HUES48 (cell line): ENCODE results near the gene GPC5.

Experiments
- H3K27ac ChIP-seq: one replicate; pipeline ENCODE4 v1.7.0; 2013; ENCODE audit warnings: low read depth, low read length, inconsistent platforms
- H3K27me3 ChIP-seq: 2 replicates; pipeline ENCODE4 v1.6.1; 2013; ENCODE audit warnings: mild to moderate bottlenecking, low read length; ENCODE audit not compliant: control insufficient read depth, insufficient read depth
- H3K36me3 ChIP-seq: 2 replicates; pipeline ENCODE4 v1.6.1; 2013; ENCODE audit warnings: low read length; ENCODE audit not compliant: control insufficient read depth, insufficient read depth
- H3K4me1 ChIP-seq: 2 replicates; pipeline ENCODE4 v1.6.1; 2013; ENCODE audit warnings: mild to moderate bottlenecking, low read length; ENCODE audit not compliant: control insufficient read depth, insufficient read depth
- H3K4me3 ChIP-seq: 2 replicates; pipeline ENCODE4 v1.5.1; 2013; ENCODE audit warnings: mild to moderate bottlenecking, low read depth, low read length
- H3K9ac ChIP-seq: 2 replicates; pipeline ENCODE4 v1.6.1; 2013; ENCODE audit warnings: mild to moderate bottlenecking, low read depth, low read length, moderate library complexity
- H3K9me3 ChIP-seq: 2 replicates; pipeline ENCODE4 v1.6.1; 2013; ENCODE audit warnings: low read length; ENCODE audit not compliant: control insufficient read depth, insufficient read depth

The GPC5 gene

GRCh38 chr13:92823059-92823458 lies 1424.6 kb downstream of the GPC5 start:
- no peak overlapping the region for H3K27ac ChIP-seq
- H3K9me3 ChIP-seq: no peaks in the 10 kb centered on the region
- no peak overlapping the region for H3K9ac ChIP-seq
- H3K4me3 ChIP-seq: no peak overlapping the region
- peaks cover 17% of the 10 kb centered on the region for H3K4me1 ChIP-seq
- H3K27me3 ChIP-seq: no peaks in the 10 kb centered on the region
- no peaks in the 10 kb centered on the region for H3K36me3 ChIP-seq

- no peaks in the 10 kb centered on the region for H3K9me3 ChIP-seq
- H3K4me3 ChIP-seq: no peak overlapping the region
- H3K4me1 ChIP-seq: peaks cover 5% of the 10 kb centered on the region; the same call in 1 of the 2 replicates
- no peak overlapping the region for H3K9ac ChIP-seq
- H3K36me3 ChIP-seq: no peaks in the 10 kb centered on the region
- no peaks in the 10 kb centered on the region for H3K27me3 ChIP-seq
- H3K27ac ChIP-seq: no peak overlapping the region
Measured at GRCh38 chr13:92825938-92826596, 1427.6 kb downstream of the GPC5 start.

GRCh38 chr13:92827503-92827902 lies 1429.1 kb downstream of the GPC5 start:
- H3K4me1 ChIP-seq: no peaks in the 10 kb centered on the region
- no peak overlapping the region for H3K9ac ChIP-seq
- no peaks in the 10 kb centered on the region for H3K27me3 ChIP-seq
- H3K27ac ChIP-seq: no peak overlapping the region
- no peaks in the 10 kb centered on the region for H3K9me3 ChIP-seq
- no peak overlapping the region for H3K4me3 ChIP-seq
- no peaks in the 10 kb centered on the region for H3K36me3 ChIP-seq

- no peaks in the 10 kb centered on the region for H3K4me1 ChIP-seq
- H3K4me3 ChIP-seq: no peak overlapping the region
- H3K9ac ChIP-seq: no peak overlapping the region
- no peak overlapping the region for H3K27ac ChIP-seq
- H3K36me3 ChIP-seq: no peaks in the 10 kb centered on the region
- no peaks in the 10 kb centered on the region for H3K9me3 ChIP-seq
- no peaks in the 10 kb centered on the region for H3K27me3 ChIP-seq
Measured at GRCh38 chr13:92829930-92830329, 1431.5 kb downstream of the GPC5 start.

- H3K9ac ChIP-seq: no peak overlapping the region
- no peak overlapping the region for H3K4me3 ChIP-seq
- no peaks in the 10 kb centered on the region for H3K9me3 ChIP-seq
- H3K4me1 ChIP-seq: no peaks in the 10 kb centered on the region
- no peaks in the 10 kb centered on the region for H3K36me3 ChIP-seq
- H3K27me3 ChIP-seq: no peaks in the 10 kb centered on the region
- no peak overlapping the region for H3K27ac ChIP-seq
Measured at GRCh38 chr13:92830821-92831220, 1432.4 kb downstream of the GPC5 start.

GRCh38 chr13:92833071-92833470 lies 1434.7 kb downstream of the GPC5 start:
- no peaks in the 10 kb centered on the region for H3K27me3 ChIP-seq
- H3K9ac ChIP-seq: no peak overlapping the region
- H3K9me3 ChIP-seq: no peaks in the 10 kb centered on the region
- no peak overlapping the region for H3K27ac ChIP-seq
- no peak overlapping the region for H3K4me3 ChIP-seq
- H3K36me3 ChIP-seq: no peaks in the 10 kb centered on the region
- H3K4me1 ChIP-seq: no peaks in the 10 kb centered on the region

- Histone ChIP-seq H3K9ac (no peak overlapping the region), H3K9me3 (no peaks in the 10 kb centered on the region), H3K4me3 (no peak overlapping the region), H3K4me1 (no peaks in the 10 kb centered on the region), H3K27me3 (no peaks in the 10 kb centered on the region), H3K36me3 (no peaks in the 10 kb centered on the region), H3K27ac (no peak overlapping the region)
Measured at GRCh38 chr13:92836171-92836570, 1437.8 kb downstream of the GPC5 start.

GRCh38 chr13:92838786-92839185 lies 1440.4 kb downstream of the GPC5 start:
- Histone ChIP-seq H3K27ac (no peak overlapping the region), H3K9ac (no peak overlapping the region), H3K9me3 (no peaks in the 10 kb centered on the region), H3K36me3 (no peaks in the 10 kb centered on the region), H3K4me3 (no peak overlapping the region), H3K4me1 (no peaks in the 10 kb centered on the region), H3K27me3 (no peaks in the 10 kb centered on the region)

GRCh38 chr13:92842145-92842544 lies 1443.7 kb downstream of the GPC5 start:
- no peaks in the 10 kb centered on the region for H3K36me3 ChIP-seq
- no peak overlapping the region for H3K27ac ChIP-seq
- H3K9ac ChIP-seq: no peak overlapping the region
- H3K9me3 ChIP-seq: no peaks in the 10 kb centered on the region
- H3K4me1 ChIP-seq: peaks cover 3% of the 10 kb centered on the region; the same call in 1 of the 2 replicates
- H3K27me3 ChIP-seq: no peaks in the 10 kb centered on the region
- H3K4me3 ChIP-seq: no peak overlapping the region

- Histone ChIP-seq H3K4me1 (peaks cover 7% of the 10 kb centered on the region; the same call in 1 of the 2 replicates), H3K36me3 (no peaks in the 10 kb centered on the region), H3K27ac (no peak overlapping the region), H3K4me3 (no peak overlapping the region), H3K27me3 (no peaks in the 10 kb centered on the region), H3K9ac (no peak overlapping the region), H3K9me3 (no peaks in the 10 kb centered on the region)
Measured at GRCh38 chr13:92843549-92843948, 1445.1 kb downstream of the GPC5 start.

- no peaks in the 10 kb centered on the region for H3K27me3 ChIP-seq
- H3K36me3 ChIP-seq: no peaks in the 10 kb centered on the region
- H3K4me1 ChIP-seq: peaks cover 7% of the 10 kb centered on the region; the same call in 1 of the 2 replicates
- no peaks in the 10 kb centered on the region for H3K9me3 ChIP-seq
- H3K4me3 ChIP-seq: no peak overlapping the region
- no peak overlapping the region for H3K27ac ChIP-seq
- no peak overlapping the region for H3K9ac ChIP-seq
Measured at GRCh38 chr13:92849381-92849780, 1451.0 kb downstream of the GPC5 start.
